Right lobe of liver (tissue), 4 donors: ENCODE results near the gene KIF4A.

Experiments
- CTCF ChIP-seq, 4 donors: fragments of 200-600 bp in 3 of 4; fragments of 450-650 bp in 1 of 4; IDR thresholded peaks; one replicate each; pipeline versions ENCODE4 v1.5.1 to v1.8.0; 2016 to 2022; ENCODE audit warnings: antibody characterized with exemption in 4 of 4, mild to moderate bottlenecking in 2 of 4
- POLR2A ChIP-seq: fragments of 450-650 bp; IDR thresholded peaks from one replicate; pipeline ENCODE4 v1.6.1; 2017; ENCODE audit warnings: antibody characterized with exemption, mild to moderate bottlenecking
- donor health status: DM: no; HTN: no; CAD: no.
- donor health status: DM: no; HTN: no; CAD: no.
- donor health status: DM: no; HTN: yes; CAD: no.

GRCh38 chrX:70436343-70436742 lies 146.4 kb downstream of the KIF4A start:
- TF ChIP-seq POLR2A (no peak), CTCF (IDR thresholded peaks at IDR 0.05) (no peak)
